SK-N-SH (cell line): ENCODE data around the gene ADCY6.

ENCODE experiments used
- CTCF ChIP-seq: fragments of 200-600 bp; sonication (generic); IDR thresholded peaks from 2 replicates; pipeline ENCODE4 v1.6.1; 2017; ENCODE audit warnings: antibody characterized with exemption, mild to moderate bottlenecking, moderate library complexity
- MAX ChIP-seq: IDR thresholded peaks from 2 replicates; pipeline ENCODE4 v1.4.0; 2012; ENCODE audit warnings: low read depth
- RAD21 ChIP-seq: IDR thresholded peaks from 2 replicates; pipeline ENCODE4 v1.6.1; 2012; ENCODE audit warnings: mild to moderate bottlenecking, low read length

- TF ChIP-seq RAD21 (no peak), MAX (no peak), CTCF (no peak)
Measured at GRCh38 chr12:48767047-48767446, 21.8 kb downstream of the ADCY6 start.
